H9 (cell line): ENCODE measurements around the gene DDI2. TPM values are rescaled to one million over a fixed set of nuclear protein-coding genes. Genes with fewer than 3 reads are reported as not detected.
A peak's percentile ranks its signal among the peaks of the same experiment; 100 is the strongest.

ENCODE experiments used
- DNase-seq: peaks from one replicate; pipeline ENCODE4 v3.0.0-alpha.2; 2017
- H2AFZ ChIP-seq: one replicate; pipeline ENCODE4 v1.6.1; 2013; ENCODE audit warnings: mild to moderate bottlenecking, low read length, control low read depth, moderate library complexity
- H2AK5ac ChIP-seq: 2 replicates; pipeline ENCODE4 v1.6.1; 2013; ENCODE audit warnings: low read length, control low read depth, mixed read lengths; ENCODE audit not compliant: insufficient read length
- H2BK120ac ChIP-seq: one replicate; pipeline ENCODE4 v1.6.1; 2013; ENCODE audit warnings: low read depth, mild to moderate bottlenecking, low read length, control low read depth, inconsistent platforms; ENCODE audit not compliant: poor library complexity, severe bottlenecking
- H2BK12ac ChIP-seq: 2 replicates; pipeline ENCODE4 v1.6.1; 2013; ENCODE audit warnings: low read length, control low read depth, mixed read lengths, low read depth; ENCODE audit not compliant: insufficient read length
- H2BK15ac ChIP-seq: 2 replicates; pipeline ENCODE4 v1.6.1; 2013; ENCODE audit warnings: low read depth, low read length, control low read depth
- H2BK20ac ChIP-seq: one replicate; pipeline ENCODE4 v1.6.1; 2013; ENCODE audit warnings: low read depth, mild to moderate bottlenecking, low read length, control low read depth, inconsistent platforms; ENCODE audit not compliant: poor library complexity, severe bottlenecking
- H2BK5ac ChIP-seq: 2 replicates; pipeline ENCODE4 v1.6.1; 2013; ENCODE audit warnings: low read length, control low read depth, mixed read lengths; ENCODE audit not compliant: insufficient read length
- H3K14ac ChIP-seq: 2 replicates; pipeline ENCODE4 v1.6.1; 2013; ENCODE audit warnings: low read length, control low read depth; ENCODE audit not compliant: insufficient read depth
- H3K18ac ChIP-seq: 2 replicates; pipeline ENCODE4 v1.6.1; 2013; ENCODE audit warnings: low read depth, mild to moderate bottlenecking, mixed read lengths, low read length, control low read depth; ENCODE audit not compliant: insufficient read length
- H3K23ac ChIP-seq: 2 replicates; pipeline ENCODE4 v1.6.1; 2013; ENCODE audit warnings: low read length, control low read depth, mixed read lengths, low read depth; ENCODE audit not compliant: insufficient read length
- H3K23me2 ChIP-seq: 2 replicates; pipeline ENCODE4 v1.6.1; 2013; ENCODE audit warnings: low read depth, mild to moderate bottlenecking, mixed read lengths, low read length, control low read depth; ENCODE audit not compliant: insufficient read length, poor library complexity, severe bottlenecking
- H3K27ac ChIP-seq: 2 replicates; pipeline ENCODE4 v1.5.1; 2013; ENCODE audit warnings: low read length, control low read depth, mixed read lengths, low read depth; ENCODE audit not compliant: insufficient read length
- H3K27me3 ChIP-seq: 2 replicates; pipeline ENCODE4 v1.6.1; 2013; ENCODE audit warnings: low read length, control low read depth, inconsistent platforms; ENCODE audit not compliant: insufficient read depth
- H3K4ac ChIP-seq: 2 replicates; pipeline ENCODE4 v1.6.1; 2013; ENCODE audit warnings: low read depth, mild to moderate bottlenecking, control low read depth, inconsistent platforms, low read length, moderate library complexity
- H3K4me1 ChIP-seq: 2 replicates; pipeline ENCODE4 v1.6.1; 2013; ENCODE audit warnings: low read length, control low read depth, inconsistent platforms; ENCODE audit not compliant: insufficient read depth
- H3K4me2 ChIP-seq: 2 replicates; pipeline ENCODE4 v1.6.1; 2013; ENCODE audit warnings: low read length, control low read depth, mixed read lengths; ENCODE audit not compliant: insufficient read length, insufficient read depth
- H3K56ac ChIP-seq: 2 replicates; pipeline ENCODE4 v1.6.1; 2013; ENCODE audit warnings: low read depth, mild to moderate bottlenecking, mixed read lengths, low read length, control low read depth; ENCODE audit not compliant: insufficient read length
- H3K79me1 ChIP-seq: 2 replicates; pipeline ENCODE4 v1.6.1; 2013; ENCODE audit warnings: low read depth, mild to moderate bottlenecking, moderate library complexity, low read length, control low read depth, inconsistent platforms; ENCODE audit not compliant: insufficient read depth, poor library complexity, severe bottlenecking
- H3K79me2 ChIP-seq: 2 replicates; pipeline ENCODE4 v1.6.1; 2013; ENCODE audit warnings: low read length, control low read depth, inconsistent platforms; ENCODE audit not compliant: insufficient read depth
- H3K9ac ChIP-seq: 2 replicates; pipeline ENCODE4 v1.6.1; 2013; ENCODE audit warnings: low read length, control low read depth, mixed read lengths; ENCODE audit not compliant: insufficient read length; ENCODE audit errors: extremely low read depth
- H3K9me3 ChIP-seq: one replicate; pipeline ENCODE4 v1.6.1; 2013; ENCODE audit warnings: low read depth, low read length, inconsistent platforms; ENCODE audit not compliant: control insufficient read depth
- H3T11ph ChIP-seq: one replicate; pipeline ENCODE4 v1.6.1; 2013; ENCODE audit warnings: mild to moderate bottlenecking, low read length, control low read depth, inconsistent platforms
- H4K20me1 ChIP-seq: one replicate; pipeline ENCODE4 v1.6.1; 2013; ENCODE audit not compliant: control insufficient read depth, insufficient read length, insufficient read depth
- H4K5ac ChIP-seq: 2 replicates; pipeline ENCODE4 v1.6.1; 2013; ENCODE audit warnings: low read depth, mild to moderate bottlenecking, mixed read lengths, low read length, control low read depth; ENCODE audit not compliant: insufficient read length
- H4K8ac ChIP-seq: replicated peaks from 2 replicates; pipeline ENCODE4 v1.6.1; 2013; ENCODE audit warnings: low read length, control low read depth, mixed read lengths, low read depth; ENCODE audit not compliant: insufficient read length
- H4K91ac ChIP-seq: 2 replicates; pipeline ENCODE4 v1.6.1; 2013; ENCODE audit warnings: low read depth, mild to moderate bottlenecking, moderate library complexity, mixed read lengths, low read length, control low read depth; ENCODE audit not compliant: insufficient read length
- H3K27ac Mint-ChIP-seq, 3 experiments: 2 replicates in 2 of 3; 3 replicates in 1 of 3; pipeline ENCODE4 v1.8.0; 2020 to 2021; ENCODE audit warnings: mixed read lengths in 3 of 3, mild to moderate bottlenecking in 1 of 3, moderate library complexity in 1 of 3
- H3K27me3 Mint-ChIP-seq: 2 replicates; pipeline ENCODE4 v1.8.0; 2021; ENCODE audit warnings: low read depth, mild to moderate bottlenecking, moderate library complexity, mixed read lengths
- H3K36me3 Mint-ChIP-seq, 3 experiments: 2 replicates in 2 of 3; 3 replicates in 1 of 3; pipeline ENCODE4 v1.8.0; 2020 to 2021; ENCODE audit warnings: low read depth in 3 of 3, mixed read lengths in 3 of 3; ENCODE audit not compliant: insufficient read depth in 1 of 3
- H3K4me1 Mint-ChIP-seq, 2 experiments: 2 replicates each; pipeline ENCODE4 v1.8.0; 2020; ENCODE audit warnings: mixed read lengths in 2 of 2
- H3K4me3 Mint-ChIP-seq, 2 experiments: 2 replicates in 1 of 2; 3 replicates in 1 of 2; pipeline ENCODE4 v1.8.0; 2020 to 2021; ENCODE audit warnings: mild to moderate bottlenecking in 2 of 2, mixed read lengths in 2 of 2, moderate library complexity in 1 of 2
- H3K9me3 Mint-ChIP-seq, 2 experiments: 2 replicates in 1 of 2; 3 replicates in 1 of 2; pipeline ENCODE4 v1.8.0; 2020; ENCODE audit warnings: mild to moderate bottlenecking in 2 of 2, mixed read lengths in 2 of 2, moderate library complexity in 1 of 2
- WGBS: extraction: QIAGEN DNeasy Blood & Tissue Kit; methylation state at CpG from one replicate; pipeline ENCODE4 v1.1.7; 2013; ENCODE audit warnings: missing lambda C conversion rate, low lambda C conversion rate, mixed read lengths; ENCODE audit not compliant: insufficient read length; ENCODE audit errors: extremely low coverage; 5-methylcytosine and 5-hydroxymethylcytosine counted together
- total RNA-seq: library from RNA; stranded (reverse); gene quantifications from 2 replicates; pipeline ENCODE4 v1.2.1, GENCODE V29; 2021
- TF ChIP-seq, protein P1 (sequence below): fragments of 200-600 bp; sonication (generic); conservative IDR thresholded peaks from 3 replicates; pipeline ENCODE4 v1.8.0; 2021; ENCODE audit warnings: antibody characterized with exemption, mild to moderate bottlenecking

Gene DDI2
- total RNA-seq, 1 experiment from 2014 or later, result 45.0 TPM

DNA sequence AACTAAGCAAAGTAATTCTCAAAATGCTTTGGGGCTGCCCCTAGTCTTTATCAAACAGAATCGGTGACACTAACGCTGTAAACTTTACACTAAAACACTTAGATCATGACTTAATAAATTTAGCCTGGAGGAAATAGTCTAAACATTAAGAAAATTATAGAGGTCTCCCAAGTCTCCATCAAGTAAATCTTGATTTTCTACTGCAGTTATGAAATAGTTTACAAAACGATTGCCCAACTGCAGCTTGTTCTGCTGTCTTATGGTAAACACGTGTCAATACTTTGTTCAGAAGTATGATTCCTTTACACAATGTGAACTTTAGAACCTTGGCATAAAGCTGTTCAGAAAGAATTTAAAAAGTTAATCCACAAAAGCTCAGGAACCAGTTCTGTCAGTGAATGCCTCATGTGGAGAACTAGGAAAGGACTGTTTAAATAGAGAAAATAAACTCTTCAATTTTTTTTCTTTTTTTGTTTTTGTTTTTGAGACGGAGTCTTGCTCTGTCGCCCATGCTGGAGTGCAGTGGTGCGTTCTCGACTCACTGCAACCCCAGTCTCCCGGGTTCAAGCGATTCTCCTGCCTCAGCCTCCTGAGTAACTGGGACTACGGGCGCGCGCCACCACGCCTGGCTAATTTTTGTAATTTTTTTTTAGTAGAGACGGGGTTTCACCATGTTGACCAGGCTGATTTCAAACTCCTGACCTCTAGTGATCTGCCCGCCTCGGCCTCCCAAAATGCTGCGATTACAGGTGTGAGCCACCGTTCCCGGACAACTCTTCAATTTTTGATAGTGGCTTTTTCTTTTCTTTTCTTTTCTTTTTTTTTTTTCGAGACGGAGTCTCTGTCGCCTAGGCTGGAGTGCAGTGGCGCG, 1.6 kb downstream of the DDI2 start:
- Histone ChIP-seq H4K8ac (no peak overlapping the region), H3K18ac (no peak overlapping the region), H3K27me3 (no peaks in the 10 kb centered on the region), H2BK15ac (no peak overlapping the region), H3K9ac (peak overlapping the region; percentile 74), H3K4ac (no peak overlapping the region), H3K4me2 (peak overlapping the region; percentile 83), H4K91ac (no peak overlapping the region), H3K79me1 (no peaks in the 10 kb centered on the region), H2BK120ac (no peak overlapping the region), H3K23ac (no peak overlapping the region), H2AFZ (no peak overlapping the region), H3K27ac (no peak overlapping the region), H2BK12ac (no peak overlapping the region), H3K14ac (no peak overlapping the region), H3K4me1 (peaks cover 4% of the 10 kb centered on the region), H2AK5ac (no peak overlapping the region), H4K5ac (no peak overlapping the region), H4K20me1 (no peaks in the 10 kb centered on the region), H2BK5ac (no peak overlapping the region), H3K56ac (no peak overlapping the region), H2BK20ac (no peak overlapping the region), H3K79me2 (peaks cover 38% of the 10 kb centered on the region; the same call in 1 of the 2 replicates), H3K23me2 (peaks cover 6% of the 10 kb centered on the region), H3T11ph (no peak overlapping the region), H3K9me3 (no peaks in the 10 kb centered on the region)
- TF ChIP-seq, protein P1, sequence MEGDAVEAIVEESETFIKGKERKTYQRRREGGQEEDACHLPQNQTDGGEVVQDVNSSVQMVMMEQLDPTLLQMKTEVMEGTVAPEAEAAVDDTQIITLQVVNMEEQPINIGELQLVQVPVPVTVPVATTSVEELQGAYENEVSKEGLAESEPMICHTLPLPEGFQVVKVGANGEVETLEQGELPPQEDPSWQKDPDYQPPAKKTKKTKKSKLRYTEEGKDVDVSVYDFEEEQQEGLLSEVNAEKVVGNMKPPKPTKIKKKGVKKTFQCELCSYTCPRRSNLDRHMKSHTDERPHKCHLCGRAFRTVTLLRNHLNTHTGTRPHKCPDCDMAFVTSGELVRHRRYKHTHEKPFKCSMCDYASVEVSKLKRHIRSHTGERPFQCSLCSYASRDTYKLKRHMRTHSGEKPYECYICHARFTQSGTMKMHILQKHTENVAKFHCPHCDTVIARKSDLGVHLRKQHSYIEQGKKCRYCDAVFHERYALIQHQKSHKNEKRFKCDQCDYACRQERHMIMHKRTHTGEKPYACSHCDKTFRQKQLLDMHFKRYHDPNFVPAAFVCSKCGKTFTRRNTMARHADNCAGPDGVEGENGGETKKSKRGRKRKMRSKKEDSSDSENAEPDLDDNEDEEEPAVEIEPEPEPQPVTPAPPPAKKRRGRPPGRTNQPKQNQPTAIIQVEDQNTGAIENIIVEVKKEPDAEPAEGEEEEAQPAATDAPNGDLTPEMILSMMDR, result no peak
- H3K36me3 Mint-ChIP-seq, result peaks cover 0 to 3% (median 2%) of the 10 kb centered on the region in 3 experiments; a peak in 4 of 7 replicates
- no peaks in the 10 kb centered on the region for H3K9me3 Mint-ChIP-seq
- peaks cover 19 to 25% of the 10 kb centered on the region in 2 experiments for H3K4me1 Mint-ChIP-seq
- DNase-seq, result no peak
- H3K27me3 Mint-ChIP-seq, result no peaks in the 10 kb centered on the region
- H3K27ac Mint-ChIP-seq, result peak overlapping the region; percentile 74 to 80 (median 79); a peak in 4 of 7 replicates
- WGBS, result no CpG with 5 or more reads among the region's 26 CpGs
- peak overlapping the region; percentile 88 to 98 for H3K4me3 Mint-ChIP-seq
